HL-60 (cell line): ENCODE data around the gene S1PR3.

Experiments
- DNase-seq, 2 experiments: peaks; one replicate each; pipeline ENCODE4 v3.0.0-alpha.2; 2010 to 2020; ENCODE audit warnings: low read depth in 1 of 2, low spot score in 1 of 2
- H3K27ac ChIP-seq: fragments of 250-450 bp; sonication (Bioruptor Pico); replicated peaks from 2 replicates; pipeline ENCODE4 v1.5.1; 2020; ENCODE audit warnings: mild to moderate bottlenecking, moderate library complexity
- H3K27me3 ChIP-seq: fragments of 250-450 bp; sonication (Bioruptor Pico); 2 replicates; pipeline ENCODE4 v1.5.1; 2021; ENCODE audit warnings: mild to moderate bottlenecking, moderate library complexity; ENCODE audit not compliant: insufficient read depth, poor library complexity, severe bottlenecking
- H3K4me3 ChIP-seq: replicated peaks from 2 replicates; pipeline ENCODE4 v1.5.1; 2011; ENCODE audit warnings: mild to moderate bottlenecking, control low read depth, low read length; ENCODE audit not compliant: insufficient read depth
- CTCF ChIP-seq: IDR thresholded peaks from one replicate; pipeline ENCODE4 v1.5.1; 2011; ENCODE audit warnings: low read length, control low read depth, inconsistent platforms; ENCODE audit not compliant: insufficient read depth
- GABPA ChIP-seq: IDR thresholded peaks from 2 replicates; pipeline ENCODE4 v1.6.1; 2012; ENCODE audit warnings: low read depth
- POLR2AphosphoS5 ChIP-seq: IDR thresholded peaks from 2 replicates; pipeline ENCODE4 v1.6.1; 2012; ENCODE audit warnings: low read depth
- REST ChIP-seq: IDR thresholded peaks from 2 replicates; pipeline ENCODE4 v1.6.1; 2012; ENCODE audit warnings: low read depth; ENCODE audit not compliant: insufficient replicate concordance
- SPI1 ChIP-seq: IDR thresholded peaks from 2 replicates; pipeline ENCODE4 v1.6.1; 2012; ENCODE audit warnings: low read depth, mild to moderate bottlenecking, borderline replicate concordance

Gene S1PR3

GRCh38 chr9:88994469-88995199 lies 3.4 kb downstream of the S1PR3 start:
- no peak overlapping the region for H3K27ac ChIP-seq
- H3K27me3 ChIP-seq, result no peaks in the 10 kb centered on the region
- DNase-seq, result no peak
- TF ChIP-seq GABPA (no peak), SPI1 (no peak), REST (no peak), POLR2AphosphoS5 (no peak)
- no peak overlapping the region for H3K4me3 ChIP-seq

GRCh38 chr9:88995200-88995577 lies 3.9 kb downstream of the S1PR3 start:
- no peak overlapping the region for H3K4me3 ChIP-seq
- no peak overlapping the region for H3K27ac ChIP-seq
- no peaks in the 10 kb centered on the region for H3K27me3 ChIP-seq
- TF ChIP-seq POLR2AphosphoS5 (no peak), CTCF (no peak), REST (no peak), SPI1 (no peak)
- DNase-seq, result no peak

DNA sequence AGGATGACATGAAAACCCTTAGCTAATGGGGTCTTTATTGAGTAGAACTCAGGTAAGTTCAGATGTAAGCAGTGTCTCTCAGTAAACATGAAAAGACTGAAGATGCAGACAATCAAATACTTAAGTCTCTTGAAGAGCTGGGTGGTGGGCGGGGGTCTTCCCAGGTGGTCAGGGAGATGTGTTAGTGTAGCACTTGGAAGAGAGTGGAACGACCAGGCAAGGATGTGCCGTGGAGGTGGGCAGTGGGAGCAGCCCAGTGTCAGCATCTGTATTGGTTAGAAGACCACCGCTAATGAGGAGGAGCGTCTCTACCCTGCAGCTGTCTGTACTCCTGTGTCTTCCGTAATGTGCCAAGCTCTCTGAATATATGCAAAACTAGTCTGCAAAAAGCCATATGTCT lies 4.4 kb downstream of the S1PR3 start:
- TF ChIP-seq REST (no peak), CTCF (no peak), SPI1 (no peak), GABPA (no peak), POLR2AphosphoS5 (no peak)
- DNase-seq, result no peak
- Histone ChIP-seq H3K4me3 (no peak overlapping the region), H3K27me3 (no peaks in the 10 kb centered on the region), H3K27ac (no peak overlapping the region)
